Measurements from ENCODE around the gene GP1BA. TPM values are rescaled to one million over a fixed set of nuclear protein-coding genes. Genes with fewer than 3 reads are reported as not detected.

Gene GP1BA
- total and polyA plus RNA-seq, 10 of the 15 experiments (the other 5 are each of a cell fraction or from before 2014, with no cell fraction given): 0.04 to 0.67 (median 0.28) TPM; not detected in 1

GRCh38 chr17:4953451-4953961, 21.4 kb downstream of the GP1BA start (continued):
- TF ChIP-seq, protein P1, sequence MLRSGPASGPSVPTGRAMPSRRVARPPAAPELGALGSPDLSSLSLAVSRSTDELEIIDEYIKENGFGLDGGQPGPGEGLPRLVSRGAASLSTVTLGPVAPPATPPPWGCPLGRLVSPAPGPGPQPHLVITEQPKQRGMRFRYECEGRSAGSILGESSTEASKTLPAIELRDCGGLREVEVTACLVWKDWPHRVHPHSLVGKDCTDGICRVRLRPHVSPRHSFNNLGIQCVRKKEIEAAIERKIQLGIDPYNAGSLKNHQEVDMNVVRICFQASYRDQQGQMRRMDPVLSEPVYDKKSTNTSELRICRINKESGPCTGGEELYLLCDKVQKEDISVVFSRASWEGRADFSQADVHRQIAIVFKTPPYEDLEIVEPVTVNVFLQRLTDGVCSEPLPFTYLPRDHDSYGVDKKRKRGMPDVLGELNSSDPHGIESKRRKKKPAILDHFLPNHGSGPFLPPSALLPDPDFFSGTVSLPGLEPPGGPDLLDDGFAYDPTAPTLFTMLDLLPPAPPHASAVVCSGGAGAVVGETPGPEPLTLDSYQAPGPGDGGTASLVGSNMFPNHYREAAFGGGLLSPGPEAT (IDR thresholded peaks at IDR 0.05; ENCODE audit: low read depth): no peak
- TF ChIP-seq CEBPB (IDR thresholded peaks at IDR 0.05; ENCODE audit: borderline replicate concordance in 1 of 2, low read depth in 2 of 2, low read length in 2 of 2) (no peak), ZNF687 (IDR thresholded peaks at IDR 0.05) (no peak), STAT3 (IDR thresholded peaks at IDR 0.05; ENCODE audit: low read depth, low read length) (no peak), GABPA (IDR thresholded peaks at IDR 0.05; ENCODE audit: low read depth) (no peak), HCFC1 (IDR thresholded peaks at IDR 0.05; ENCODE audit: low read length) (no peak), ZNF24 (IDR thresholded peaks at IDR 0.05) (no peak), RB1 (IDR thresholded peaks at IDR 0.05; ENCODE audit: borderline replicate concordance) (no peak), YY1 (IDR thresholded peaks at IDR 0.05; ENCODE audit: low read depth, low read length) (no peak), STAT1 (conservative IDR thresholded peaks at IDR 0.05) (no peak), SMAD5 (IDR thresholded peaks at IDR 0.05; ENCODE audit: low read depth) (no peak), MTA2 (IDR thresholded peaks at IDR 0.05; ENCODE audit: low read depth) (no peak)
- TF ChIP-seq, protein P2, sequence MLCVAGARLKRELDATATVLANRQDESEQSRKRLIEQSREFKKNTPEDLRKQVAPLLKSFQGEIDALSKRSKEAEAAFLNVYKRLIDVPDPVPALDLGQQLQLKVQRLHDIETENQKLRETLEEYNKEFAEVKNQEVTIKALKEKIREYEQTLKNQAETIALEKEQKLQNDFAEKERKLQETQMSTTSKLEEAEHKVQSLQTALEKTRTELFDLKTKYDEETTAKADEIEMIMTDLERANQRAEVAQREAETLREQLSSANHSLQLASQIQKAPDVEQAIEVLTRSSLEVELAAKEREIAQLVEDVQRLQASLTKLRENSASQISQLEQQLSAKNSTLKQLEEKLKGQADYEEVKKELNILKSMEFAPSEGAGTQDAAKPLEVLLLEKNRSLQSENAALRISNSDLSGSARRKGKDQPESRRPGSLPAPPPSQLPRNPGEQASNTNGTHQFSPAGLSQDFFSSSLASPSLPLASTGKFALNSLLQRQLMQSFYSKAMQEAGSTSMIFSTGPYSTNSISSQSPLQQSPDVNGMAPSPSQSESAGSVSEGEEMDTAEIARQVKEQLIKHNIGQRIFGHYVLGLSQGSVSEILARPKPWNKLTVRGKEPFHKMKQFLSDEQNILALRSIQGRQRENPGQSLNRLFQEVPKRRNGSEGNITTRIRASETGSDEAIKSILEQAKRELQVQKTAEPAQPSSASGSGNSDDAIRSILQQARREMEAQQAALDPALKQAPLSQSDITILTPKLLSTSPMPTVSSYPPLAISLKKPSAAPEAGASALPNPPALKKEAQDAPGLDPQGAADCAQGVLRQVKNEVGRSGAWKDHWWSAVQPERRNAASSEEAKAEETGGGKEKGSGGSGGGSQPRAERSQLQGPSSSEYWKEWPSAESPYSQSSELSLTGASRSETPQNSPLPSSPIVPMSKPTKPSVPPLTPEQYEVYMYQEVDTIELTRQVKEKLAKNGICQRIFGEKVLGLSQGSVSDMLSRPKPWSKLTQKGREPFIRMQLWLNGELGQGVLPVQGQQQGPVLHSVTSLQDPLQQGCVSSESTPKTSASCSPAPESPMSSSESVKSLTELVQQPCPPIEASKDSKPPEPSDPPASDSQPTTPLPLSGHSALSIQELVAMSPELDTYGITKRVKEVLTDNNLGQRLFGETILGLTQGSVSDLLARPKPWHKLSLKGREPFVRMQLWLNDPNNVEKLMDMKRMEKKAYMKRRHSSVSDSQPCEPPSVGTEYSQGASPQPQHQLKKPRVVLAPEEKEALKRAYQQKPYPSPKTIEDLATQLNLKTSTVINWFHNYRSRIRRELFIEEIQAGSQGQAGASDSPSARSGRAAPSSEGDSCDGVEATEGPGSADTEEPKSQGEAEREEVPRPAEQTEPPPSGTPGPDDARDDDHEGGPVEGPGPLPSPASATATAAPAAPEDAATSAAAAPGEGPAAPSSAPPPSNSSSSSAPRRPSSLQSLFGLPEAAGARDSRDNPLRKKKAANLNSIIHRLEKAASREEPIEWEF (IDR thresholded peaks at IDR 0.05; ENCODE audit: insufficient replicate concordance, low read depth, low read length): no peak
